GM21576 (cell line): ENCODE results near the gene LPAR6.

ENCODE experiments used
- ATAC-seq: cut with Tn5 transposase; IDR thresholded peaks from one replicate; pipeline ENCODE4 v1.9.1; 2021; ENCODE audit warnings: mild to moderate bottlenecking, moderate library complexity; ENCODE audit not compliant: unreplicated experiment

The LPAR6 gene

GRCh38 chr13:48377857-48378256, 35.1 kb downstream of the LPAR6 start:
- ATAC-seq, result no peak

- no peak for ATAC-seq
These were observed 42.1 kb downstream of the LPAR6 start for GRCh38 chr13:48370815-48371214.

GRCh38 chr13:48369988-48370387, 42.9 kb downstream of the LPAR6 start:
- ATAC-seq, result no peak
